ENCODE data around the gene KCNQ1OT1. TPM values are rescaled to one million over a fixed set of nuclear protein-coding genes. Genes with fewer than 3 reads are reported as not detected.

KCNQ1OT1 gene
- total RNA-seq, 4 donors from 2014 or later, result 0.21 to 1.9 (median 1.2) TPM

GRCh38 chr11:2690596-2691354, 9.0 kb downstream of the KCNQ1OT1 start:
- no peak overlapping the region for H3K4me3 ChIP-seq
- intact Hi-C loops (cut with DNase I), result no loop called here
- peaks cover 0 to 60% (median 5%) of the 10 kb centered on the region in 3 donors for H3K4me1 ChIP-seq
- WGBS, 2 donors, result 91 to 97% methylated on average over 3 to 5 of the region's 6 CpGs
- H3K36me3 ChIP-seq, result peaks cover 0 to 5% (median 0%) of the 10 kb centered on the region in 3 donors
- DNase-seq, result no peak
- TF ChIP-seq CTCF (IDR thresholded peaks at IDR 0.05) (no peak), POLR2A (IDR thresholded peaks at IDR 0.05) (no peak)
- no peaks in the 10 kb centered on the region for H3K9me3 ChIP-seq
- no peak overlapping the region for H3K27ac ChIP-seq
- no peaks in the 10 kb centered on the region for H3K27me3 ChIP-seq

- 90 to 94% methylated on average over 2 to 3 of the region's 8 CpGs for WGBS, 2 donors
- H3K27ac ChIP-seq, result no peak overlapping the region
- no peak for DNase-seq
- no peaks in the 10 kb centered on the region for H3K9me3 ChIP-seq
- peaks cover 0 to 12% (median 0%) of the 10 kb centered on the region in 3 donors for H3K36me3 ChIP-seq
- no peak overlapping the region for H3K4me3 ChIP-seq
- no peaks in the 10 kb centered on the region for H3K27me3 ChIP-seq
- intact Hi-C loops (cut with DNase I), result no loop called here
- H3K4me1 ChIP-seq, result peaks cover 0 to 60% (median 5%) of the 10 kb centered on the region in 3 donors
- no peak for TF ChIP-seq POLR2A (IDR thresholded peaks at IDR 0.05)
- TF ChIP-seq CTCF (IDR thresholded peaks at IDR 0.05), result no peak
Observed at GRCh38 chr11:2689651-2690575, 9.9 kb downstream of the KCNQ1OT1 start.

- Histone ChIP-seq H3K27ac (no peak overlapping the region), H3K36me3 (peaks cover 0 to 12% (median 0%) of the 10 kb centered on the region in 3 donors), H3K4me1 (peaks cover 0 to 49% (median 5%) of the 10 kb centered on the region in 3 donors), H3K9me3 (no peaks in the 10 kb centered on the region), H3K27me3 (no peaks in the 10 kb centered on the region), H3K4me3 (no peak overlapping the region)
- no peak for TF ChIP-seq CTCF (IDR thresholded peaks at IDR 0.05)
- no peak for TF ChIP-seq POLR2A (IDR thresholded peaks at IDR 0.05)
- intact Hi-C loops (cut with DNase I), result no loop called here
- WGBS, 2 donors, result 57% methylated on average over 1 of the region's 6 CpGs; no CpG with 5 or more reads in 1 of the 2 donors
- no peak for DNase-seq
Observed at GRCh38 chr11:2688381-2689231, 11.2 kb downstream of the KCNQ1OT1 start.

- no peaks in the 10 kb centered on the region for H3K27me3 ChIP-seq
Observed at GRCh38 chr11:2687782-2688191, 12.0 kb downstream of the KCNQ1OT1 start.

More at GRCh38 chr11:2687782-2688191, 12.0 kb downstream of the KCNQ1OT1 start:
- TF ChIP-seq CTCF (IDR thresholded peaks at IDR 0.05) (no peak), POLR2A (IDR thresholded peaks at IDR 0.05) (no peak)
- no peak for DNase-seq
- H3K27ac ChIP-seq, result no peak overlapping the region
- H3K36me3 ChIP-seq, result peaks cover 0 to 12% (median 0%) of the 10 kb centered on the region in 3 donors
- no peaks in the 10 kb centered on the region for H3K9me3 ChIP-seq
- peaks cover 0 to 41% (median 5%) of the 10 kb centered on the region in 3 donors for H3K4me1 ChIP-seq
- intact Hi-C loops (cut with DNase I), result no loop called here
- H3K4me3 ChIP-seq, result no peak overlapping the region
- WGBS, 2 donors, result no CpG with 5 or more reads among the region's 7 CpGs

Data from esophagus squamous epithelium (tissue), 5 donors.